Mucosa of descending colon (tissue), 3 donors: ENCODE data around the gene ADCY1. TPM values are rescaled to one million over a fixed set of nuclear protein-coding genes. Genes with fewer than 3 reads are reported as not detected.
A peak's percentile ranks its signal among the peaks of the same experiment; 100 is the strongest.

Experiments
- ATAC-seq: fragments of 200-7000 bp; cut with Tn5 transposase; one replicate; pipeline ENCODE4 v1.9.1; 2020; ENCODE audit warnings: mild to moderate bottlenecking, moderate library complexity
- DNase-seq, 3 donors: peaks; one replicate each; pipeline ENCODE4 v3.0.0-alpha.2; 2020
- H3K36me3 ChIP-seq: fragments of 200-600 bp; one replicate; pipeline ENCODE4 v1.8.0; 2021; ENCODE audit warnings: low read depth, mild to moderate bottlenecking
- H3K4me1 ChIP-seq: fragments of 200-600 bp; one replicate; pipeline ENCODE4 v1.8.0; 2021; ENCODE audit warnings: low read depth, mild to moderate bottlenecking
- H3K4me3 ChIP-seq: fragments of 200-600 bp; one replicate; pipeline ENCODE4 v1.8.0; 2021; ENCODE audit warnings: mild to moderate bottlenecking
- H3K9me3 ChIP-seq: fragments of 200-600 bp; one replicate; pipeline ENCODE4 v1.8.0; 2021; ENCODE audit warnings: mild to moderate bottlenecking
- intact Hi-C, 2 donors: fragments of 100-400 bp; cut with DNase I in 1 of 2; cut with micrococcal nuclease in 1 of 2; formaldehyde crosslinking; loops; one replicate each; pipeline versions ENCODE4 v1.11.0 to v1.11.1; 2022; cut with DNase I, micrococcal nuclease
- total RNA-seq, 3 donors: library from RNA; stranded (reverse); fragmentation: NEBNext Ultra II Directional in 2 of 3; extraction: Animal tissue kit (Norgen Biotek cat#: 25700) in 2 of 3; gene quantifications; one replicate each; pipeline versions ENCODE4 v1.2.1 to v1.2.4, GENCODE V29; 2021 to 2023
- TF ChIP-seq, protein P1 (sequence below): fragments of 200-600 bp; IDR thresholded peaks from one replicate; pipeline ENCODE4 v1.8.0; 2022; ENCODE audit warnings: antibody characterized with exemption, mild to moderate bottlenecking
- donor health status: DM: no; HTN: no; CAD: no; lungs with moderate emphysema.
- donor health status: DM: no; HTN: no; CAD: no.
- donor health status: DM: no; HTN: yes; CAD: no.

The ADCY1 gene
- total RNA-seq, 3 donors from 2014 or later, result 0.55 to 0.94 (median 0.76) TPM

DNA sequence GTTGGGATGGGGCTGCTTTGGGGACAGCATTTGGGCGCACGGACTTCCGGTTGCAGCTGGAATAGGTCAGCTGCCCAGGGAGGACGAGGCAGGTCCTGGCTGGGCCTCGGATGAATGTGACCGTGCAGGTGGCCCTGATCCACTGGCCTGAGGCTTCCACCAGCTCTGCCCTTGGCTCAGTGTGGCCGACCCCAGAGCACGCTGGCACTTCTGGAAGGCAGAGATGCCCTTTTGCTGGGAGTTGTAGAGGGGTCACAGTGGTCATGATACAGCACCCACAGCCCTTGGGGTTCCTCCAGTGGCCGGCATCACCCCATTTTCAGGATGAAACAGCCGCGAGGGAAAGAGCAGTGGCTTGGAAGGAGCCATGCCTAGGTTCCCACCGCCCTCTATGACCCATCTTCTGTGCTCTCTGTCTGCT is 19.0 kb downstream of the ADCY1 start:
- Histone ChIP-seq H3K36me3 (no peaks in the 10 kb centered on the region), H3K4me3 (no peak overlapping the region), H3K4me1 (no peaks in the 10 kb centered on the region), H3K9me3 (no peaks in the 10 kb centered on the region)
- TF ChIP-seq, protein P1, sequence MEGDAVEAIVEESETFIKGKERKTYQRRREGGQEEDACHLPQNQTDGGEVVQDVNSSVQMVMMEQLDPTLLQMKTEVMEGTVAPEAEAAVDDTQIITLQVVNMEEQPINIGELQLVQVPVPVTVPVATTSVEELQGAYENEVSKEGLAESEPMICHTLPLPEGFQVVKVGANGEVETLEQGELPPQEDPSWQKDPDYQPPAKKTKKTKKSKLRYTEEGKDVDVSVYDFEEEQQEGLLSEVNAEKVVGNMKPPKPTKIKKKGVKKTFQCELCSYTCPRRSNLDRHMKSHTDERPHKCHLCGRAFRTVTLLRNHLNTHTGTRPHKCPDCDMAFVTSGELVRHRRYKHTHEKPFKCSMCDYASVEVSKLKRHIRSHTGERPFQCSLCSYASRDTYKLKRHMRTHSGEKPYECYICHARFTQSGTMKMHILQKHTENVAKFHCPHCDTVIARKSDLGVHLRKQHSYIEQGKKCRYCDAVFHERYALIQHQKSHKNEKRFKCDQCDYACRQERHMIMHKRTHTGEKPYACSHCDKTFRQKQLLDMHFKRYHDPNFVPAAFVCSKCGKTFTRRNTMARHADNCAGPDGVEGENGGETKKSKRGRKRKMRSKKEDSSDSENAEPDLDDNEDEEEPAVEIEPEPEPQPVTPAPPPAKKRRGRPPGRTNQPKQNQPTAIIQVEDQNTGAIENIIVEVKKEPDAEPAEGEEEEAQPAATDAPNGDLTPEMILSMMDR, result no peak
- ATAC-seq, result peak; percentile 6
- intact Hi-C loops, result no loop called here
- no peak for DNase-seq

DNA sequence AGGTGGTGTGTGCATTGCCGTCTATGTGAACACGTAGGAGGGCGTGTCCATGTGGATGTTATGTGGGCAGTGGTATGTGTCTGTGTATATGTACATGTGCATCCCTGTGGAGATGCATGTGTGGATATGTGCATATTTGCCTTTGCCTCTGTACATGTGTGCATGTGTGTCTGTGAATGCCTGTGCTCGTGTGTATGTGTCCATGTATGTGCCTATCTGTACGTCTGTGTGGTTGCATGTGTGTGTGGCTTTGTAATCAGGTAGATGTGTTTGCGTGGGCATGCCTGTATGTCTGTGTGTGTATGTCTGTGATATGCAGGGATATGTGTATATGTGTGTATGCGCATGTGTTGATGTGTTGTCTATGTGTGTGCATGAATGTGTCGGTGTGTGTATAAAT is 19.7 kb downstream of the ADCY1 start:
- Histone ChIP-seq H3K4me1 (no peaks in the 10 kb centered on the region), H3K36me3 (no peaks in the 10 kb centered on the region), H3K9me3 (no peaks in the 10 kb centered on the region), H3K4me3 (no peak overlapping the region)
- no peak for DNase-seq
- intact Hi-C loops, result no loop called here
- ATAC-seq, result no peak
- TF ChIP-seq, protein P1, result no peak

DNA sequence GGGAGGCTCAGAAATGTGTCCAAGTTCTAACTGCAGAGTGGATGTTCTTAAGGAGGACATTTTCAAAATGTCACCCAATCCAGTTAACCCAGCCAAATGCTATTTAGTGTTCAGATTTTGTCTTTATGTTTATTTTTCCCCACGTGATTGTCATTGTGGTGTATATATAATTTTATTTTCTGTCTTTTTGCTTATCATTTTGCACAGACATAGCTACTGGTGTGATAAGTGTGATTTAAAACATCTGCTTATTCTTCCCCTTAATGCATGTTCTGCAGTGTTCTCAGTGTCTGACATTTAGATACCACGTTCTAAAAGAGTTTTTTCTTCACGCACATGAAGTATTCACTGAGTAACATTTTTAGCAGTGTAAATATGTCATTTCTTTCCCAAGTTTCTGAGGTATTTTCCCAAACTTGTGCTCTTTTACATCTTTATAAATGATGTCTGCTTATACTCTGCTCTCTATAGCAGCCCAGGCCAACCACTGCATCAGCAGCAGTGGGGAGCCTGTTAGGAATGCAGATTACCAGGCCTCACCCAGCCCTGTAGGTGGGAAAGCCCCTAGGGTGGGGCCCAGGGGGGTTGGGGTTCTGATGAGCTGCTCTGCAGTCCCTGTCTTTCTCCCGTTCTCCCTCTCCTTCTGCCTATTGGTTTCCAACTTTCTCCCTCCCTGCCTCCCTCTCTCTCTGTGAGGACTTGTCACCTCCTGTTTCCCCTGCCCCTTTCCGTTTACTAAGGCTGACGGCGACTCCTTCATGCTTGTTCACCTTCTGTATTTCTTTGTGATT is 20.8 kb downstream of the ADCY1 start:
- no peak for ATAC-seq
- intact Hi-C loops, result no loop called here
- TF ChIP-seq, protein P1, result no peak
- Histone ChIP-seq H3K4me1 (no peaks in the 10 kb centered on the region), H3K9me3 (no peaks in the 10 kb centered on the region), H3K36me3 (no peaks in the 10 kb centered on the region), H3K4me3 (no peak overlapping the region)
- DNase-seq, result no peak

DNA sequence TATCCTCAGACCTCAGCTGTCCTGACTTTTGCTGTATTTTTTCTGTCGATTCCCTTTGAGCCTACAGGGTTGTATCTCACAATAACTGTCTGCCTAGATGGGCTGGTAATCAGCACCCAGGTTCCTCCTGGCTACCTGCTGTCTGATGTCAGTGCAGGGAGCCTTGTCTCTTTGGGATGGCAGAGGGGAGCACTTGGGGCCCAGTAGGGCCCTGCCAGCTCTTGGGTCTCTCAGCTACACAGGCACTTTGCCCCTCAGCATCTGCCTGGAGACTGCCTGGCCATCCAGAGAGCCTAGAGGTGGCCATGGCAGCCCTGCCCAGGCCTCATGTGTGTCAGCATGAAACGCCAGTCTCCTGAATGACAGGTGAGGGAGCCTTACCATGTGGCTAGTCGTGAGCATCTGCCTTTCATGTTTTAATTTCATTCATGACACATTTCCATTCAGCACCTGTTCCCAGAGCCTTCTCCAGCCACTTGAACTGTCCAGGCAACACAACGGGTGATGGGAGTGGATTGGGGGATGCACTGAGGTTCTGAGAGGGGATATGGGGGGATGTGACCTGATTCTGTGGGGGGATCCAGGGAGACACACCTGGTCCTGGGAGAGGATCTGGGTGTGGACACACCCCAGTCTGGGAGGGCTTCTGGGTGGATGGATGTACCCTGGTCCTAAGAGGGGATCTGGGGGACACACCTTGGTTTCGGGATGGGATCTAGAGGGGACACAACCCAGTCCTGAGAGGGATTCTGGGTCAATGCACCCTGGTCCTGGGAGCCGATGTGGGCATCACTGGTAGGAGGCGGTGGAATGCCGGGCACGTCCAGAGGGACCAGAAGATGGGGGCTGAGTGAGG is 21.9 kb downstream of the ADCY1 start:
- no peaks in the 10 kb centered on the region for H3K4me1 ChIP-seq
- intact Hi-C loops, result no loop called here
- H3K4me3 ChIP-seq, result no peak overlapping the region
- ATAC-seq (no peak), DNase-seq (no peak)
- H3K36me3 ChIP-seq, result no peaks in the 10 kb centered on the region
- no peaks in the 10 kb centered on the region for H3K9me3 ChIP-seq
- TF ChIP-seq, protein P1, result no peak

DNA sequence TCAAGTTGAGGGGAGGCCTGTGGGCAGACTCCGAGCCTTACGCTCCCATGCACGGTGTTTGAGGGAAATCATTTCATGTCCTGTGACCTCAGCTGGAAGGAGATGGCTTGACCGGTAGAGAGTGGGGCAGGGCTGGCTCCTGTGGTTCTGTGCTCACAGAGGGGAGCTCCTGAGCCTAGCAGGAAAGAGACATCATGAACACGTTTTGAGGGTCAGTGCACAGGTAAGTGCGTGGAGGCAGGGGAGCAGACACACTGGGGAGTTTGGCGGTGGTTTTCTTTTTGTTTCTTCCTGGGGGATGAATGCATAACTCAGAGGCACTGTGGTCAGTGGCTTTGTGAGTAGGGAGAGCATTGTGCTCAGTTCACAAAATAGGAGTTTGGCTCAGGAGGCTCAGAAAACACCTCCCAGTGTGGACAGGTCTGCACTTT is 22.5 kb downstream of the ADCY1 start:
- H3K4me3 ChIP-seq, result no peak overlapping the region
- ATAC-seq (no peak), DNase-seq (no peak)
- H3K4me1 ChIP-seq, result no peaks in the 10 kb centered on the region
- no peaks in the 10 kb centered on the region for H3K9me3 ChIP-seq
- H3K36me3 ChIP-seq, result no peaks in the 10 kb centered on the region
- TF ChIP-seq, protein P1, result no peak
- intact Hi-C loops, result no loop called here
